NCI-H2227 treated with DMSO at 0.1 percent for 48 hours (cell line): ENCODE data around the gene TMEM11.

Experiments used
- DNase-seq: peaks from one replicate; lab custom pipeline; 2025; lab: John Stamatoyannopoulos, UW

The TMEM11 gene

DNA sequence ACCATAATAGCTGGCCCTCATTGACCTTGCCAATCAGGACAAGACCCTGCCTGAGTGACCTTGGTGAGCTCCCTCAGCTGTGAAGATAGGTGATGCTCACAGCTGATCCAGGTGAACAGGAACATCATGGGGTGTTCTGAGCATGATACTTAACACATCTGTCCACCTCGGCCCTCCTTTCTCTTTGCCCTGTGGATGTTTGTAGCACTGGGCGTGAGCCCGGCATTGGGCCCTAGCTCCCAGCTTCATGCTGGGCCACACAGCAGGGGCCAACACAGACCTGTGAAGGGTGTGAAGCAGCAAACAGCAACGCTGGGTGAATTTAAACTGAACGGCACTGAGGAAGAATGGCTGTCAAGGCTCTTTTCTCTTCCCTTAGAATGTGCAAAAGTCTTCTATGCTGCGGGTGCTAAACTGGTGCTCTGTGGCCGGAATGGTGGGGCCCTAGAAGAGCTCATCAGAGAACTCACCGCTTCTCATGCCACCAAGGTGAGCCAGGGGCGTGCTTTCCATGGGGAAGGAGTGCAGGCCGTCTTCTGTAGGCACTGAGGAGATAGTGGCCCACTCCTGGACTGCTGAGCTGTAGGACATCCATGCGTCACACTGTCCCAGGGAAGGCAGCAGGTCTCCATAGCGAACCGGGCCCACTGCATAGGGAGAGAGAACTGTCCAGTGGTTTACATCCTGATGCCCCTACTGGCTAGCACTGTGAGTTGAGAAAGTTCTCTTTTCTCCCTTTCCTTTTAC, 35.9 kb downstream of the TMEM11 start:
- DNase-seq: no peak

DNA sequence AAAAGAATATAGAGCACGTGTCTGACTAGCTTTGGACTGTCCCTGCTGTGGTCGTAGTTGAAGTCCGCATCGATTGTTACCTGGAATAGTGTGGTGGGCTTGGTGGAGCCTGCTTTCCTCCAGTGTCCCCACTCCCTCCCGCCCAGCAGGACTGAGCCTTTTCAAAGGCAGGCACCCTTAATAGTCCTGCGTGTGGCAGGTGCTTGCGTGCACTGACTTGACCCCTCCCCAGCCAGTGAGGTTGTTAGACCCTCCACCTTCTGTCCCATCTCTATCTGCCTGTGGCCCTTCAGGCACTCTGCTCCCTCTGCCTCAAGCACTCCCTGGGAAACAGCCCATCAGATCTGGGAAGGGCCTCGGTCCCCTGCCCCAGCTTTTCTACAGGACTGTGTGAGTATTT, 36.6 kb downstream of the TMEM11 start:
- DNase-seq: no peak

DNA sequence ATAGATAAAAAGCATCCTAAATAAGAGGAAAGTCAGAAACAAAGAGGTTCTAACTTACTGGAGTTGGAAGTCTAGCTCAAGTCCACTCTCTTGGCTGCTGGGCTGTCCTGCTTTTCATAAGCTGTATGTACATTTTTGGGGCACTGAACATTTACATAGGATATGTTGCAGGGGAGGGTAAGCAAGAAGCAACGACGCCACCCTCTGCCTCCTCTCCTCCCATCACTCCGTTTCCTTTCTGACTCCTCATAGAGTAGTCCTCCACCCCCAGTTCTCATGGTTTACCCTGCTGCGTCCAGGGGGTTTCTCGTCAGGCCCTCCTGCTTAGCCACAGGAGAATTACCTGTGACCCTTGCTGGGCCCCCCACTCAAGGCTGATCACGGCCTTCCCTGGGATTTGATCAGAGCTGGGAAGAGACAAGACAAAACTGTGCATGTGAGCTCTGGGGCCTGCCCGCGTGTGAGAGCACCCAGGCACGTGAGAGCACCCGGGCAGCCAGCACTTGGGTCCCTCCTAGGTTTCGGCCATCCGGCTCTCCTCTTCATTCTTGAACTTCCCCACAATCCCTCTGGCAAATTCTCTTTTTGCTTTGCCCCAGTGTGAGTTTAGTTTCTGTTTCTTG, 37.1 kb downstream of the TMEM11 start:
- DNase-seq: no peak

DNA sequence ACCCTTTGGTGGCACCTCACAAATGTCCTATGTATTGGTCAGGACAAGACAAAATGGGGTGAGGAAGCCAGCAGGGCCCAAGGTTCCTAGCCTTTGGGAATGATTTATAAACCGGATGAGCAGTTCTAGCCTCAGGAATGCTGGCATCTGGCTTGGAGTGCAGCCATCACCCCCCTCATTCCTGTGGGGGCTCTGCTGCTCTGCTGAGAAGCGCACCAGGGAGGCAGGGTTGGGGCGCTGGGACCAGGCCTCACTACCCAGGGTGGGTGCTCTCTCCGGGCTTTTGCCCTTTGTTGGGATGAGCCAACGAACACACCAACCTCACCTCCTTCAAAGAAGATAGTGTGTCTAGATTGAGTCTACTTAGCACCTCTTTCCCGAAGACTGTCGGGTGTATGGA, 39.2 kb downstream of the TMEM11 start:
- no peak for DNase-seq

DNA sequence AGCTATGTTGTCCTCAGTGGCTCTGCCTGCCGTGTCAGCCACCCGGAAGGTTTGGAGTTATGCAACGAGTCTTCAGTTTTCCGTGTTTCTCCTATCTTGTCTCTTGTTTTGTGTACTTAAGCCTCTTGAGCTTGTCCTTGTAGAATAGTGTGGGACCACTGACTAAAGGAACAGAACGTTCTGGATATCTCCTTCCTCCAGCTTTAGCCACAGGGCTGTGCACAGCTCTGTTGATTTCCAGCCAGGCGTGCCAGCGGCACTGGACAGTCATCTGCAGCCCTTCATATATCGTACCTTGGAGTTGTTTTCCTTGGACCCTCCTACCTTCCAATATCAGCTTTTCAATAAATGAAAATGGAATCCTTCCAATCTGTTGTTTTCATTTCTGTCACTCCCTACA, 39.8 kb downstream of the TMEM11 start:
- DNase-seq: no peak

DNA sequence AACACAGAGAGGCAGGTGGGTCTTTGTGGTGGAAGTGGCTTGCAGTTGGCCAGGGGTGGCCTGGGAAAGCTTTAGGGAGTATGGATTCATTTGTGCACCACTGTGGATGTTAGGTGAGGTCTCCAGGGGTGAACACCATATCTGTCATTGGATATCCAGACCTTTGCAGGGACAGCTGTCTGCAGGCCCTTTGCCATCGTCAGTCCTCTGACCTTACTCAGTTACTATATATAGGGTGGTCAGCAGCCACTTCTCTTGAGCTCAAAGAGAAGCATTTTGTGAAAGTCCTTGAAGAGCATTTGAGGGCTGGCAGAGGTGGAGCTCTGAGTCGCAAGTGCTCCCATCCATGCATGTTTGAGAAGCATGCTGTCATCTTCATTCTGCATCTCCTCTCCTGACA, 40.4 kb downstream of the TMEM11 start:
- no peak for DNase-seq

DNA sequence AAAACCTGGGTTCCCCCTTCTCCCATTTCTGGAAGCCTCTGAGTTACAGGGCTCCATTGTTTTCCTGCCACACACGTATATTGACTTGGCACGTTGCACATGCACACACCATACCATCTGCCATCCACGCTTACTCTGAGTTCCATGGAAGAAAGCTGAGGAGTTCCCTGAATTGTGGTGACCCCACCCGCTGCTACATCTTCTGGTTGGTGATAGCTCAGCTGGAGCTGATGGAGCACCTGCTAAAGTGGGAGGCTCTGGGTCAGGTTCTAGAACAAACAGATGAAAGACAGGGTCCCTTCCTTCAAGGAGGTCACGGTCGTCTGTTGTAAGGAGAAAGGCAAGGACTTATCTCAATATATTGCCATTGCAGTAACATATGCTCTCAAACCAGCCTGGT, 41.1 kb downstream of the TMEM11 start:
- DNase-seq: no peak

DNA sequence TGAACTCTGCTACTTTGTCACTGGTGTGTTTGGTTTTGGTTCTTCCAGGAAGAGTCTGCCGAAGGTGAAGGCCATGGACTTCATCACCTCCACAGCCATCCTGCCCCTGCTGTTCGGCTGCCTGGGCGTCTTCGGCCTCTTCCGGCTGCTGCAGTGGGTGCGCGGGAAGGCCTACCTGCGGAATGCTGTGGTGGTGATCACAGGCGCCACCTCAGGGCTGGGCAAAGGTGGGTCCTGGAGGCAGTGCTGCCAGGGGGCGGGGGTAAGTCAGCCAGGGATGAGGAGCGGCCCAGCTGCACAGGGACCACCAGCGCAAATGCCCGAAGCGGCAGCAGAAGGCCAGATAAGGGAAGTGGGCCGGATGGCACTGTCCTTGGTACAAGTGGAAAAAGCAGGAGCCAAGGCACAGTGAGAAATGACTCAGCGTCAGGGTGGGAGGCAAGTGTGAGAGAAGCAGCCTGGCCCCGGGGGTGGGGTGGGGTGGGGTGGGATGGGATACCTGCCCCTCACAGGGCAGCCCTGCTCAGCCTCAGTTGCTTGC, 41.9 kb downstream of the TMEM11 start:
- DNase-seq: no peak

DNA sequence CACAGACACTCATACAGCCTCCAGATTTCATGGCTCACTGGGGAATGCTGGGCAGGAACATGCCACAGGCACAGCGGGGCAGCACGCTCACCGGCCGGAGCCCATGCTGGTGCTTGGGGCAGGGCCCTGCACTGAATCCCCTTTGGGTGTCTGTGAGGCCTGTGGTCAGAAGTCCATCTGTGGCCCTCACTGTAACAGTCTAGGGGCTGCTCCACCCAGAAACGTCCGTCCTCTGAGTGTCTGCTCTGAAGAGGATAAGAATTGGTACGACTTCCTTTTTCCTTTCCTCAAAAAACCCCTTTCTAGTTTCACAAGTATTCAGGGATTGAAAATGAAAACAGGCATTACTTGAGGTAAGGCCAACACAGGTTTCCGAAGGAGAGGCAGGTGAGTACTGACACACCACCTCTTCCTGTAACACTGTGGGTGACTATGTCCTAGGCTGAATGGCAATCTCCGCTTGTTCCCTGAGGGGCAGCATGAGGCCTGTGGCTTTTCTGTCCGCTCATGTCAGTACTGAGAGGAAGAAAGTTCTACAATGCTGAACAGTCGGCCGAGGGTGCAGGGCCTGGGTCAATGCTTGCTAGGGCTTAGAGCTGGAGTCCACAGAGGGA, 42.5 kb downstream of the TMEM11 start:
- no peak for DNase-seq

DNA sequence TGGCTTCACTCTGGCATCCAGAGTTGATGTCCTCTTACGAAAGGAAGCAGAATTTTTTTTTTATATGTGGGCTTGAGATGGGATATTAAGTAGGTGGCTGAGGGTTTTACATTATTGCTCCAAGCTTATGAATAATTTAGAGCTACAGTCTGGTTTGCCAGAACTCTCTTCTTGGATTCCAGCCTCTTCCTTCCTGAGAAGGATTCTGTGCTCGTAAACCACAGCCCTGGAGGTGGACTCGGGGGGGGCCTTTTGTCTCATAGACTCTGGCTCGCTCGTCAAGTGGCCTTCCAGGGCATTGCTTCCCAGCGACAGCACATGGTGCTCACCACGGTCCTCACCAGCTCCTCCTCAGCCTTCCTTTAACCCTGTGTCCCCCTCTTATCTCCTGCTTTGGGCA, 43.2 kb downstream of the TMEM11 start:
- DNase-seq: no peak

DNA sequence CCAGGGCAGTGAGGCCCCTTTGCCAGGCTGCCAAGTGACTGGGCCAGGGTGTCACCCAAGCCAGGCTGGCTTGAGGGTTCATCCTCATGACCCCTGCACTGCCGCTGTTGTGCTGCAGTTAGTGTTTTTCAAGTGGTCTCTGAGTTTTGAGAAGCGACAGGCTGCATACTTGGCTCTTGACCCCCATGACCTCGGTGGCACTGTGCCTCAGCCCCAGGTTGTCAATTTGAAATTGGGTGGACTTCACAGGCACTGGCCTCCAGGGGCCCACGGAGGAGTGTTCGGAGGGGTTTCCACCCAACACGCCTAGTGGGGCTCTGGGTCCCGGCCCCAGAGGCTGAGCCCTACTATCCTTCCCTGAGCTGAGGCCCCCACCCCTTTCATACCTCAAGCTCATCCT, 44.5 kb downstream of the TMEM11 start:
- no peak for DNase-seq

DNA sequence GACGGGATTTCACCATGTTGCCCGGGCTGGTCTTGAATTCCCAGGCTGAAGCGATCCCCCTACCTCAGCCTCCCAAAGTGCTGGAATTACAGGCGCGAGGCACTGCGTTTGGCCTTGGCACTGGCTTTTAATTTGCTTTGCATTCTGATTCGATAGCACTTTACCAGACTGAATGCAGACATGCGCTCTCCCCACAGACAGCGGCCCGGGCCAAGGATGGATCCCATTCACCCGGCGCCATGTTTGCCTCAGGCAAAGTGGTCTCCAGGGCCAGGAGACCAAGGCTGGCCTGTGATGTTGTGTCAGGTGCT, 45.5 kb downstream of the TMEM11 start:
- DNase-seq: no peak

DNA sequence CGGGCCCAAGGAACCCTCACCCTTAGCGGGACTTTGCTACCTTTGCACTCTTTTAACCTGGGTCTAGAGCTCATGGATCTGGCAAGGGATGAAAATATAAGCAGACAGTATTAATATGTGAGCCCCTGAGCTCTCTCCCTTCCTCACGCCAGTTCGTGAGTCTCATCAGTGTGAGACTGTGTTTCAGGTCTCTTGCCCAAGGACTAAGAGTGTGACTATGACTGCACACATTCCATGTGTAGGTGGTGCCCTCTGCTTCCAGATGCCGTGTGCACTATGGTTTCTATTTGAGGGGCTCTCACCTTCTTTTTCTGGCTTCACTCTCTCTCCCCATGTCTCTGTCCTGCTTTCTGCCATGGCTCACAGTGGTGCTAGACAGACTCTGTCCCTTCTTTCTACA, 46.7 kb downstream of the TMEM11 start:
- no peak for DNase-seq

DNA sequence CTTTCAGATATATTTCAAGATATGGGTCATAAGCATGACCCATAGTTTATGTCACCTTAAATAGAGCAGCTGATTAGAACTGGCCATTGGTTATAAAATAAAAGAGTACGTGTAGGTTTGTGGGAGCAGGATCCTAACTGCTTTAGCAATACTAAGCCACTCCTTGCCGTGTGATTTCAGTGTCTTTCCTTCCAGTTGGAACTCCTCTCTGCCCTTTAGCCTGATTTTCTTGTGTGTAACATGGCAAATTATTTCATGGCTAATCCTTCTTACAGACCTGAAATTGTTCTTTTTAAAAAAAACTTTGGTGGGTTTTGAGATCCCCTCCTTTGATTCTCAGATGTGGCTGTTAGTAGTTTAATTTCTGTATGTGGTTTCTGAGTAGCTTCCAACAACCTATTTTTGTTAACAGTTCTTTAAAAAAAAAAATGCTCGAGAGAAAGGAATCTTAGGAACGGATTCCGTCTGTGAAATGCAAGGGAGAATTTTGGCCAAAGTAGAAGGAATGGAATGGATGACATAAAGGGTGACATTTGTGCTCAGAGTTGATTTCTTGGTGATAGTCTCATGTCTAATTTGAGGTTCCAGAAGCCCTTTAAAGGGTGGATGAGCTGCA, 47.3 kb downstream of the TMEM11 start:
- no peak for DNase-seq

DNA sequence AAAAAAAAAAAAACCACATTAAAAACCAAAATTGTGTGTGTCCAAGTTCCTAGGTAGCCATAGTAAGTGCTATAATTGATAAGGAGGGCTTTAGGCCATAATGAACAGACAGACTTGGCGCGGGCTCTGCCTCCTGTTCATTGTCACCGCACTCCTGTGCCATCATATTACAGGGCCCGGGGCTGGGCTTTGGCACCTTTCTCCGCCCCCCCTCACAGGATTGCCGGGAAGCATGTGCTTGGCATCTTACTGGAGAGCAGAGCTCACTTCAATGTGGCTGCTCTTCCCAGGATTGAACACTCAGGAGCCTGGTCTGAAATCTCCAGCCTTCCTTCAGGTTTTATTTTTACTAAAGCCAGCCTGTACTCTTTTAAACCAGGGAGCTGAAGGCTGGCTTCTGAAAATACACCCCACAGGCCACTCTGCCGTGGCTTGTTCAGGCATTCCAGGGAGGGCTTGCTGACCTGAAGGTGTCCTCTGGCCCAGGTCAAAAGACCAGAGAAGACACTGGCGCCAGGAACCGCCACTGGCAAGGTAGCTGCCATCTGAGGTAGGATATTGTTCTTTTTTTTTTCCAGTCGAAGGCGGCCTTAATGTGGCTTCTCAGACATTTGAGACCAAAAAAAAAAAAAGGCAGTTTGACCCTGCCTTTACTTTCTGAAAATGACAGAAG, 47.9 kb downstream of the TMEM11 start:
- DNase-seq: no peak

DNA sequence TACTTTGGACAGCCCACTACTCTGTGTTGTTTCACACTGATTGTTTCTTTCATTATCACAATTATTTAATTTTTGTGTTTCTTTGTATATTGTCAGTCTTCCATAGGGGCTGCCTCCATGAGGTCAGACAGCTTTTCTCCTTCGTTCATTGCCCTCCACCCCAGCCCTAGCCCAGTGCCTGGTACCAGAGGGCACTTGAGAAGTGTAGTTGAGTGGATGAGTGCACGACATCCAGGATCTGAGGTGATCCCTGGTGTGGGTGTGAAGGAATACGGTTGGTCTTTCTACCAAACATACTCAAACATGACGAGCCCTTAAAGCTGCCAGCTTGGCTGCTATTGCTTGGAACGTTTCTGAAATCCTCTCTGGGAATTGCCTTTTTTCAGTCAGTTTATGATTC, 49.3 kb downstream of the TMEM11 start:
- no peak for DNase-seq

DNA sequence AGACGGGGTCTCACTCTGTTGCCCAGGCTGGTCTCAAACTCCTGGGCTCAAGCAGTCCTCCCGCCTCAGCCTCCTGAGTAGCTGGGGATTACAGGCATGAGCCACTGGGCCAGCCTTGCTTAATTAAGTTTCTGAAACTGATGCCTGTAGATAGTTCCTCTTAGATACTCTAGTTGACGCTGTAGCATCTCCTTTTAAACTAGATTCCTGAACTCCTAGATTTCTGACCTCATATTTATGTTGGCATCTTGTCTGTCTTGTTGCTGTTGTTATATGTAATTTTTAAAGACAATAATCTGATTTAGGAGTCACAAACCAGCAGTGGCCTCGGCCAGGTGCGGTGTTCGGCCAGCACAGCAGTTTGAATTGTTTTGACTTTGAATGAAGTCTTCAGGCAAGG, 49.7 kb downstream of the TMEM11 start:
- no peak for DNase-seq

DNA sequence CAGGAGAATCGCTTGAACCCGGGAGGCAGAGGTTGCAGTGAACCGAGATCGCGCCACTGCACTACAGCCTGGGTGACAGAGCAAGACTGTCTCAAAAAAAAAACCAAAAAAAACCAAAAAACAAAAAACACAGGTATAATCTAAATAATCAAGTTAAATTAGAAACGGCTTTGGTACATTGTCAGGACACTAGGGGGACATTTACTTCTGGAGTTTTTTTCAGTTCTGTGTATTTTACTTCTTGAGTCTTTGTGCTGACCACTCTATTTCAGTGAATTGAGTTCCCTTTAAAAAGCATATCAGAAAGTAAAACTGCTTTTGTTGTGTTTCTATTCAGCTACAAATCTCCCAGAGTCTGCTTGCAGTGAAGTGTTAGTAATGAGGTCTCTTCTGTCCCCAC, 50.9 kb downstream of the TMEM11 start:
- no peak for DNase-seq

DNA sequence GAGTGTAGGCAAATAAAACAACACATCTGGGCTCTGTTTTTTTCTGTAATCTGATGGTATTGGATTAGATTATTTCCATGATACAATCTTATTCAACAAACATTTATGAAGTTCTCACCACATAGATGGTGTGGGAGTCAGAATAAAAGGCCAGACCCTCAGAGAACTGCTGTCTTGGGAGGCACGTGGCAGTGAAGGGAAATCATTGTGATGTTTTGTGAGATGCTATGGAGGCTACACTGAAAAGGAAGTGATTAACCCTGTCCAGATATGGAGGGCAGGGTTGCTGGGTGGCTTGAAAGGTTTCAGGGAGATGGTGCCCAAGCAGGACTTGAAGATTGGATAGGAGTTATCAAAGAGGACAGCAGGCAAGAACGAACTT, 51.6 kb downstream of the TMEM11 start:
- DNase-seq: no peak

DNA sequence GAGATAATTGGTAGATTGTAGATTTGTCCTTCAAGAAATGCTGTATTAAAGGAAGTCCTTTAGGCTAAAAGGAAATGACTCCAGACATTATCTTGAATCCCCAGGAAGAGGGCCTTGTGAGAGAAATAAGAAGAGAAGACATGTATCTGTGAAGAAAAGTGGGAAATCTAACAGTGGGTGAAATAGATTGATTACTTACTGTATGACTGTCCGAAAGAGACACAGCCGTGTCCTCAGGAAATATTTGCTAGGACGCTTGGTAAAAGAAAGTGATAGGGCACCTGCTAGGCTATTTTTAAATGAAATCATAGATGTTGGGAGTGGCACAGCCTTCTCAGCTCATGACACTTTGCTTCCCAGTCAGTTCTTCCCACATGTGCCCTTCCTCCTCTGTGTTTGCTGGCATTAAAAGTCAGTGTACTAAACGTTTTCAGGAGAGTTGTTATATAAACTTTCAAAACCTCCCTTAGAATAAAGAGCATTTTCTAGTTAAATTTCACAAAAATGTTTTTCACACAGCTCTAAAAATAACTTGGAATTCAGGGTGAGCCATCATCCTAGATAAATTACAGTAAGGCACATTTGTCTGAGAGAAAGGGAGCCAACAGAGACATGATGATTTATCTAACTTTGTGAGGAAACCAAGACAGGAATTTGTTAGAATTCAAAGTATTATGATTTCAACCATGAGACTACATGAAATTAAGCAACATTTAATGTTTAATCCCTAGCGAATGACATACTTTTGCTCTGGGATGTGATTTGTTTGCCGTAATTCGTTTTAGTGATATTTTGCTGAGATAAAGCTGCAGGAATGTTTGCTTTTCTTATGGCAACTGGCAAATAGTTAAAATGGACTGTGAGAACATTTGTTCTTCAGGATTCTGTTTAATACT, 52.2 kb downstream of the TMEM11 start:
- DNase-seq: no peak

DNA sequence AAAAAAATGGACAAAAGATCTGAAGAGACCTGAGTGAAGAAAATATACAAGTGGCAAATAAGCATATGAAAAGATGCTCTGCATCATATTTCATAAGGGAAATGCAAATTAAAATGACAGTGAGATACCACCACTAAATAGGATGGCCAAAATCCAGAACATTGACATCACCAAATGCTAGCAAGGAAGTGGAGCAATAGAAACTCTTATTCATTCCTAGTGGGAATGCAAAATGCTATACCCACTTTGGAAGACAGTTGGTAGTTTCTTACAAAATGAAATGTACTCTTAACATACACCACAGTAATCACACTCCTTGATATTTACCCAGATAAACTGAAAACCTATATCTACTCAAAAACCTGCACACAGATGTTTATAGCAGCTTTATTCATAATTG, 53.6 kb downstream of the TMEM11 start:
- DNase-seq: no peak
